Measurements from ENCODE around the gene AKAP6. TPM values are rescaled to one million over a fixed set of nuclear protein-coding genes. Genes with fewer than 3 reads are reported as not detected.

Gene AKAP6
- total and polyA plus RNA-seq, 4 donors, result 0.42 to 3.2 (median 1.7) TPM

GRCh38 chr14:32310876-32311275 lies 18.2 kb upstream of the AKAP6 start:
- Histone ChIP-seq H3K27ac (ENCODE audit: low read depth in 1 of 2, low read length in 2 of 2) (no peak overlapping the region), H3K9me3 (ENCODE audit: control insufficient read depth in 4 of 4, low read length in 3 of 4) (no peaks in the 10 kb centered on the region), H3K4me3 (ENCODE audit: low read depth in 1 of 3, low read length in 3 of 3) (no peak overlapping the region), H3K9ac (ENCODE audit: low read depth in 1 of 2, low read length in 2 of 2) (no peak overlapping the region), H3K36me3 (ENCODE audit: control insufficient read depth in 4 of 4, insufficient read depth in 3 of 4, low read depth in 1 of 4, low read length in 3 of 4) (no peaks in the 10 kb centered on the region), H3K27me3 (ENCODE audit: control insufficient read depth in 4 of 4, insufficient read depth in 4 of 4, low read length in 3 of 4) (no peaks in the 10 kb centered on the region), H3K4me1 (ENCODE audit: control insufficient read depth in 4 of 4, insufficient read depth in 4 of 4, low read length in 3 of 4) (peaks cover 0 to 14% (median 12%) of the 10 kb centered on the region in 4 donors)
- no peak for DNase-seq (ENCODE audit: low spot score)
- TF ChIP-seq, protein P1, sequence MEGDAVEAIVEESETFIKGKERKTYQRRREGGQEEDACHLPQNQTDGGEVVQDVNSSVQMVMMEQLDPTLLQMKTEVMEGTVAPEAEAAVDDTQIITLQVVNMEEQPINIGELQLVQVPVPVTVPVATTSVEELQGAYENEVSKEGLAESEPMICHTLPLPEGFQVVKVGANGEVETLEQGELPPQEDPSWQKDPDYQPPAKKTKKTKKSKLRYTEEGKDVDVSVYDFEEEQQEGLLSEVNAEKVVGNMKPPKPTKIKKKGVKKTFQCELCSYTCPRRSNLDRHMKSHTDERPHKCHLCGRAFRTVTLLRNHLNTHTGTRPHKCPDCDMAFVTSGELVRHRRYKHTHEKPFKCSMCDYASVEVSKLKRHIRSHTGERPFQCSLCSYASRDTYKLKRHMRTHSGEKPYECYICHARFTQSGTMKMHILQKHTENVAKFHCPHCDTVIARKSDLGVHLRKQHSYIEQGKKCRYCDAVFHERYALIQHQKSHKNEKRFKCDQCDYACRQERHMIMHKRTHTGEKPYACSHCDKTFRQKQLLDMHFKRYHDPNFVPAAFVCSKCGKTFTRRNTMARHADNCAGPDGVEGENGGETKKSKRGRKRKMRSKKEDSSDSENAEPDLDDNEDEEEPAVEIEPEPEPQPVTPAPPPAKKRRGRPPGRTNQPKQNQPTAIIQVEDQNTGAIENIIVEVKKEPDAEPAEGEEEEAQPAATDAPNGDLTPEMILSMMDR (IDR thresholded peaks at IDR 0.05; ENCODE audit: low read depth, low read length, missing input control), result no peak
- TF ChIP-seq HNF4A (conservative IDR thresholded peaks at IDR 0.05) (no peak), FOXA2 (IDR thresholded peaks at IDR 0.05) (no peak), JUND (IDR thresholded peaks at IDR 0.05) (no peak), YY1 (IDR thresholded peaks at IDR 0.05) (no peak), TAF1 (conservative IDR thresholded peaks at IDR 0.05) (no peak), GABPA (IDR thresholded peaks at IDR 0.05 in 1 of 2, conservative IDR thresholded peaks at IDR 0.05 in 1 of 2) (no peak), RXRA (IDR thresholded peaks at IDR 0.05) (no peak), EGR1 (IDR thresholded peaks at IDR 0.05; ENCODE audit: low read depth in 2 of 2) (no peak), NR2F2 (IDR thresholded peaks at IDR 0.05) (no peak), SP1 (IDR thresholded peaks at IDR 0.05) (no peak), RAD21 (IDR thresholded peaks at IDR 0.05) (no peak), HNF4G (IDR thresholded peaks at IDR 0.05) (no peak), FOXA1 (IDR thresholded peaks at IDR 0.05) (no peak)
- TF ChIP-seq, protein P2, sequence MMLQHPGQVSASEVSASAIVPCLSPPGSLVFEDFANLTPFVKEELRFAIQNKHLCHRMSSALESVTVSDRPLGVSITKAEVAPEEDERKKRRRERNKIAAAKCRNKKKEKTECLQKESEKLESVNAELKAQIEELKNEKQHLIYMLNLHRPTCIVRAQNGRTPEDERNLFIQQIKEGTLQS (IDR thresholded peaks at IDR 0.05), result no peak
- TF ChIP-seq, protein P3, sequence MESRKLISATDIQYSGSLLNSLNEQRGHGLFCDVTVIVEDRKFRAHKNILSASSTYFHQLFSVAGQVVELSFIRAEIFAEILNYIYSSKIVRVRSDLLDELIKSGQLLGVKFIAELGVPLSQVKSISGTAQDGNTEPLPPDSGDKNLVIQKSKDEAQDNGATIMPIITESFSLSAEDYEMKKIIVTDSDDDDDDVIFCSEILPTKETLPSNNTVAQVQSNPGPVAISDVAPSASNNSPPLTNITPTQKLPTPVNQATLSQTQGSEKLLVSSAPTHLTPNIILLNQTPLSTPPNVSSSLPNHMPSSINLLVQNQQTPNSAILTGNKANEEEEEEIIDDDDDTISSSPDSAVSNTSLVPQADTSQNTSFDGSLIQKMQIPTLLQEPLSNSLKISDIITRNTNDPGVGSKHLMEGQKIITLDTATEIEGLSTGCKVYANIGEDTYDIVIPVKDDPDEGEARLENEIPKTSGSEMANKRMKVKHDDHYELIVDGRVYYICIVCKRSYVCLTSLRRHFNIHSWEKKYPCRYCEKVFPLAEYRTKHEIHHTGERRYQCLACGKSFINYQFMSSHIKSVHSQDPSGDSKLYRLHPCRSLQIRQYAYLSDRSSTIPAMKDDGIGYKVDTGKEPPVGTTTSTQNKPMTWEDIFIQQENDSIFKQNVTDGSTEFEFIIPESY (IDR thresholded peaks at IDR 0.05), result no peak
- TF ChIP-seq, protein P4, sequence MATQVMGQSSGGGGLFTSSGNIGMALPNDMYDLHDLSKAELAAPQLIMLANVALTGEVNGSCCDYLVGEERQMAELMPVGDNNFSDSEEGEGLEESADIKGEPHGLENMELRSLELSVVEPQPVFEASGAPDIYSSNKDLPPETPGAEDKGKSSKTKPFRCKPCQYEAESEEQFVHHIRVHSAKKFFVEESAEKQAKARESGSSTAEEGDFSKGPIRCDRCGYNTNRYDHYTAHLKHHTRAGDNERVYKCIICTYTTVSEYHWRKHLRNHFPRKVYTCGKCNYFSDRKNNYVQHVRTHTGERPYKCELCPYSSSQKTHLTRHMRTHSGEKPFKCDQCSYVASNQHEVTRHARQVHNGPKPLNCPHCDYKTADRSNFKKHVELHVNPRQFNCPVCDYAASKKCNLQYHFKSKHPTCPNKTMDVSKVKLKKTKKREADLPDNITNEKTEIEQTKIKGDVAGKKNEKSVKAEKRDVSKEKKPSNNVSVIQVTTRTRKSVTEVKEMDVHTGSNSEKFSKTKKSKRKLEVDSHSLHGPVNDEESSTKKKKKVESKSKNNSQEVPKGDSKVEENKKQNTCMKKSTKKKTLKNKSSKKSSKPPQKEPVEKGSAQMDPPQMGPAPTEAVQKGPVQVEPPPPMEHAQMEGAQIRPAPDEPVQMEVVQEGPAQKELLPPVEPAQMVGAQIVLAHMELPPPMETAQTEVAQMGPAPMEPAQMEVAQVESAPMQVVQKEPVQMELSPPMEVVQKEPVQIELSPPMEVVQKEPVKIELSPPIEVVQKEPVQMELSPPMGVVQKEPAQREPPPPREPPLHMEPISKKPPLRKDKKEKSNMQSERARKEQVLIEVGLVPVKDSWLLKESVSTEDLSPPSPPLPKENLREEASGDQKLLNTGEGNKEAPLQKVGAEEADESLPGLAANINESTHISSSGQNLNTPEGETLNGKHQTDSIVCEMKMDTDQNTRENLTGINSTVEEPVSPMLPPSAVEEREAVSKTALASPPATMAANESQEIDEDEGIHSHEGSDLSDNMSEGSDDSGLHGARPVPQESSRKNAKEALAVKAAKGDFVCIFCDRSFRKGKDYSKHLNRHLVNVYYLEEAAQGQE (IDR thresholded peaks at IDR 0.05), result no peak
- TF ChIP-seq, protein P5, sequence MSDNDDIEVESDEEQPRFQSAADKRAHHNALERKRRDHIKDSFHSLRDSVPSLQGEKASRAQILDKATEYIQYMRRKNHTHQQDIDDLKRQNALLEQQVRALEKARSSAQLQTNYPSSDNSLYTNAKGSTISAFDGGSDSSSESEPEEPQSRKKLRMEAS (IDR thresholded peaks at IDR 0.05), result no peak
